Measurements from ENCODE around the gene C10orf67.

GRCh38 chr10:23391821-23392220, 47.2 kb upstream of the C10orf67 start:
- TF ChIP-seq POLR2A (IDR thresholded peaks at IDR 0.05) (no peak), POLR2AphosphoS5 (IDR thresholded peaks at IDR 0.05) (no peak)
- TF ChIP-seq, protein P1, sequence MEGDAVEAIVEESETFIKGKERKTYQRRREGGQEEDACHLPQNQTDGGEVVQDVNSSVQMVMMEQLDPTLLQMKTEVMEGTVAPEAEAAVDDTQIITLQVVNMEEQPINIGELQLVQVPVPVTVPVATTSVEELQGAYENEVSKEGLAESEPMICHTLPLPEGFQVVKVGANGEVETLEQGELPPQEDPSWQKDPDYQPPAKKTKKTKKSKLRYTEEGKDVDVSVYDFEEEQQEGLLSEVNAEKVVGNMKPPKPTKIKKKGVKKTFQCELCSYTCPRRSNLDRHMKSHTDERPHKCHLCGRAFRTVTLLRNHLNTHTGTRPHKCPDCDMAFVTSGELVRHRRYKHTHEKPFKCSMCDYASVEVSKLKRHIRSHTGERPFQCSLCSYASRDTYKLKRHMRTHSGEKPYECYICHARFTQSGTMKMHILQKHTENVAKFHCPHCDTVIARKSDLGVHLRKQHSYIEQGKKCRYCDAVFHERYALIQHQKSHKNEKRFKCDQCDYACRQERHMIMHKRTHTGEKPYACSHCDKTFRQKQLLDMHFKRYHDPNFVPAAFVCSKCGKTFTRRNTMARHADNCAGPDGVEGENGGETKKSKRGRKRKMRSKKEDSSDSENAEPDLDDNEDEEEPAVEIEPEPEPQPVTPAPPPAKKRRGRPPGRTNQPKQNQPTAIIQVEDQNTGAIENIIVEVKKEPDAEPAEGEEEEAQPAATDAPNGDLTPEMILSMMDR (IDR thresholded peaks at IDR 0.05) = no peak

Data from sigmoid colon (tissue), 4 donors.